Measurements from ENCODE around the gene SLC7A6.

SLC7A6 gene

GRCh38 chr16:68306633-68307032, 42.3 kb downstream of the SLC7A6 start:
- DNase-seq (ENCODE audit: low read depth in 2 of 2): no peak

GRCh38 chr16:68309799-68310198, 45.5 kb downstream of the SLC7A6 start:
- no peak for DNase-seq (ENCODE audit: low read depth in 2 of 2)

- no peak for DNase-seq (ENCODE audit: low read depth in 2 of 2)
Measured at GRCh38 chr16:68310437-68310773, 46.1 kb downstream of the SLC7A6 start.

- DNase-seq (ENCODE audit: low read depth in 2 of 2): peak; percentile 85 to 91
Measured at GRCh38 chr16:68310774-68311511, 46.6 kb downstream of the SLC7A6 start, which contains the start of the genes PRMT7 and SLC7A6OS. Gene PRMT7, plus strand, starts transcription at chr16:68311019. Its CDS starts 4,961 bp downstream, at chr16:68315980. Gene SLC7A6OS, minus strand, starts transcription at chr16:68310946. Its CDS starts 20 bp downstream, at chr16:68310926.

DNA sequence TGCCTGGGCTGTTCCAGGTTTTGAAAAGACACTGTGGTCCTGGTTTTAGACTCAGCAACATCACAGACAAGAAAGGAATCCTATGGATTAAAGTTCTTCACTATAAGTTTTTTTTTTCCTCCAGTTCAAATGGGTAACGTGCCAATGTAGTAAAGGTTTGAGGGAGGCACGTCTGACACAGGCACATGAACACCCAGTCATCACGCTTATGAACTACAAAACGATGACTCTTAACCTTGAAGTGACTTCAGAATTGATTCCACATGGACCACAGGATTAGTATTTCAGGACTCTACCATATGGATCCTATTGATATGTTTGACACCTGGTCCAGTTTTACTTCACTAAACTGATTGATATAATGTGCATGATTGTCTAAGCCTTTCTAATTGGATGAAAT, 48.8 kb downstream of the SLC7A6 start:
- DNase-seq (ENCODE audit: low read depth in 2 of 2): no peak

DNA sequence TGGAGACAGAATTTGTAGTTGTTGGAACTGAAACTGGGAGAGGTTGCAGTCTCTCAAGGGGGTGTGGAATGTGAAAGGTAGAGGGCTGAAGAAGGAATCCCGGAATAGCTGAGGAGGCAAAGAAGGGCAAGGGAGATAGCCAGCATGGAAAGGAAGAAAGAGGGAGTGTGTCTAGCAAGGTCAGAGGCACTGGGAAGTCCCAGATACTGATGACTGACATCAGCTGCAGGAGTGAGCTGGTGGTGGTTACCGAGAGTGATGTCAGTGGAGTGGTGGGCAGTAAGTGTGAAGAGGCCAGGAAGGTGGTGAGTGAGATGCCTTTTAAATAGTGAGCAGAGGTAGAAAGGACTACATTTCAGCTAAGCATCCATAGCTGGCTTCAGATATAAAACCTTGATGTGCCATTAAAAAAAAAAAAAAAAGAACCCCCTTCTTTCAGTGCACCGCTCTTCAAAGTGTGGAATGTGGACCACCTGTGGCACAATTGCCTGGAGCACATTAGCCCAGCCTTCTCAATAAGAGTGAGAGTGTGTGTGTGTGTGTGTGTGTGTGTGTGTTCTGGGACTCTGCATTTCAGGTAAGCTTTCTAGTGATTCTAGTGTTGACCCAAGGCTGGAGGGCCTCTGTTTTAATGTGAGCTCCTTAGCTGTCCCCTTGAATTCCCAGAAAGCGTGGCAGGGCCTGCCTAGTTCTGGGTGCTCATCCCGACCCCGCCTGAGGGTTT, 55.0 kb downstream of the SLC7A6 start:
- DNase-seq (ENCODE audit: low read depth in 2 of 2): peak; percentile 21 to 40

DNA sequence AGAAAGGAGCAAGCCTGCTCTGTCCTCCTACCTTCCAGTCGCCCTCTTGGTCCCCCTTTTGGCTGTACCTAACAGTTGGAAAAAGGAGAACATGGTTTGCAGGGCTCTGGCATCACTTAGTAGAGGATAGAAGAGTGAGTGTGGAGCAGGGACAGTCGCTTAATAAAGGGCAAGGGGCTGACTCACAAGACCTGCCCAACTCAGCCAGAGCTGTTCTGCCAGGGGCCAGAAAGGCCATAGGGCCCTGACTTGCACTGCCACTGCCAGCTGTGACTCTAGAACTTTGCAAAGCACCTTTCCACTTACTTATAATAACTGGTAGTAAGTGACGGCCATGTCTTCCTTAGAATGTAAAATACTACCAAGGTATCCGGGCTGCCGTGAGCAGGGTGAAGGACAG, 60.0 kb downstream of the SLC7A6 start:
- DNase-seq (ENCODE audit: low read depth in 2 of 2): no peak

DNA sequence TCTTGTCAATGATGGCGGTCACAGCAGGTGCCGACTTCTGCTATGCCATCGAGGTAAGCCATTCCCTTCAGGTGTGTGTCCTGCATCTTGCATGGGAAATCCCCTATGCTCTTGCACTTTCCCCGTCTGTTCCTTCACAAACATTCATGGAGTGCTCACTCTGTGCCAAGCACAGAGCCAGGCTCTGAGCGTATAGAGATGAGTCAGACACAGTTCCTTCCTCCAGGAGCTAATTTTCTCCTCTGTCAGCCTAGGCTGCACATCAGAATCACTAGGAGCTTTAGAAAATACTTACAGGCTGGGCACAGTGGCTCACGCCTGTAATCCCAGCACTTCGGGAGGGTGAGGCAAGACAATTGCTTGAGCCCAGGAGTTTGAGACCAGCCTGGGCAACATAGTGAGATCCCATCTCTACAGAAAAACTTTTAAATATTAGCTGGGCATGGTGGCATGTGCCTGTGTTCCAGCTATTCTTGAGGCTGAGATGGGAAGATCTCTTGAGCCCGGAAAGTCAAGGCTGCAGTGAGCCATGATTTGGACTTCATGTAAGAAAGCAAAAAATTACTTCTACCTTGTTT, 60.5 kb downstream of the SLC7A6 start:
- DNase-seq (ENCODE audit: low read depth in 2 of 2): no peak

DNA sequence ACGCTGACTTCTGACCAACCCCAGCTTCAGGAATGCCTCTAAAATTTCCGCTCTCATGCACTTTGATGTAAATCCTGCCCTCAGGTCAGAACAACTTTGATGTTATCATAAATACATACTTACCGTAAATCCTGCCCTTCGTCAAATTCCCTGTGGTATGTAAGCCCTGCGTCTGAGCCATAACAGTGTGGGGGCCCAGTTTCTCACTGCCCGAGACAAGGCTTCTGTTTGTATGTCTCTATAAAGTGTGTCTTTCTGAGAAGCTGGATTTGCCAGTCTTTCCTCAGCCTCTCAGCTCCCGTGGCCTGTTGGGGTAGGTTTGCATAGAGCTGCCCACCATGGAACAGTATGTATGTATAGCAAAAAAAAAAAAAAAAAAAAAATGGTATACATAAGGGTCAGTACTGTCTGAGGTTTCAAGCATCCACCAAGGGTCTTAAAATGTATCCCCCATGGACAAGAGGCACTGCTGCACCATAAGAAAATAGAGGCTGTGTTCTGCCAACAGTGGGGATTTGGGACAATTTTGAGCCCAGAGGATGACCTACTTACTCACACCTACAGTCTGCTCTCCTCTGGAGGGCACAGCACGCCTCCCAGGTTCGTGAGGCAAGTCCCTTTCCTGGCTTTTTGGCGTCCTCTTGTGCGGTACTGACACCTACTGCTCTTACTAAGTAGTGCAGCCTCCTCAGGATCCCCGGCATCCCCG, 64.0 kb downstream of the SLC7A6 start:
- DNase-seq (ENCODE audit: low read depth in 2 of 2): peak; percentile 63 to 69

DNA sequence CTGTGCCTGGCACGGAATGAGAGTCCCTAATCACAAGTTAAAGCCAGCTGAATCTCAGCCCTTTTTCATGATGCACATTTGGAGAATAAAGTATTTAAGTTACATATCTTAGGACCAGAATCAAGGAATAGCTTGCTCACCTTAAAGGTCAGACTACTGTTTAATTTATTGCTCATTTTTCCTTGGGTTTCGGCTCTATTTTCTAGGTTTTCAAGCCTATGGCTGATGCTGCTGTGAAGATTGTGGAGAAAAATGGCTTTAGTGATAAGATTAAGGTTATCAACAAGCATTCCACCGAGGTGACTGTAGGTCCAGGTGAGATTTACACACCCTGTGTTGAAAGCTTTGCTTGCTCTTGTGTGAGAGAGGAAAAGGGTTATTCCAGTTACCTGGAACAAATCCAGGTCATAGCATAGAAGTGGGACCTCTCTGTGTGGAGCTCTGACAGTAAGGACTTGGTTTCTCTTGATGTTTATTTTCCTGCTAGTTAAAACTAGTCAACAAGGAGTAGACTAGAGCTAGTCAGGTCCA, 64.6 kb downstream of the SLC7A6 start:
- DNase-seq (ENCODE audit: low read depth in 2 of 2): no peak

GRCh38 chr16:68331879-68332410, 67.6 kb downstream of the SLC7A6 start:
- no peak for DNase-seq (ENCODE audit: low read depth in 2 of 2)

DNA sequence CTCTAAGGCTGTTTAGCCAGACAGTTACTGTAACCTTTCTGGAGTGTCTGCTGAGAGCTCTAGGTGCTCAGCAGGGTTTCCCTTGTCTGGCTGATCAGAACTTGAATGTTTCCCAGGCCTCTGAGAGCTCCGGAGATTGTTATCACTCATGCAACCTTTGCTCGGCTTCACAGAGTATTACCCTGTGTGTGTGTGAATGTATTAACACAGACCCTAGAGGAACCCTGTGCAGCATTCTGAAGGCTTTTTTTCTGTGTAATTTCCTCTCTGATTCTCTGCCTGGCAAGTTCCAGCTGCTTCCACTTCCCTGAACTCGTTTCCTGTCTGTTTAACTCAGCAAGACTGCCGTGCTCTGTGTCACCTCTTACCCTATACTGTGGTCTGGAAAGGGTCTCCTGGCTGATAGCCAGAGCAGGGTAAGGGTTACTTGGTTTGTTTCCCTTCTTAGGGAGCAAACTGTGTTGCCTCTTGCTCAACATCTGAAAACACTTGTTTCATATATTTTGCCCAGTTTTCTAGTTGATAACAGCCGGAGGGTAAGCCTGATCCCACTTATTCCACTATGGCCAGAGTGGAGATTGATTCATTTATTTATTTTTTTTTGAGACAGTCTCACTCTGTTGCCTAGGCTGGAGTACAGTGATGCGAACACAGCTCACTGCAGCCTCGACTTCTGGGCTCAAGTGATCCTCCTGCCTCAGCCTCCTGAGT, 68.2 kb downstream of the SLC7A6 start:
- no peak for DNase-seq (ENCODE audit: low read depth in 2 of 2)

DNA sequence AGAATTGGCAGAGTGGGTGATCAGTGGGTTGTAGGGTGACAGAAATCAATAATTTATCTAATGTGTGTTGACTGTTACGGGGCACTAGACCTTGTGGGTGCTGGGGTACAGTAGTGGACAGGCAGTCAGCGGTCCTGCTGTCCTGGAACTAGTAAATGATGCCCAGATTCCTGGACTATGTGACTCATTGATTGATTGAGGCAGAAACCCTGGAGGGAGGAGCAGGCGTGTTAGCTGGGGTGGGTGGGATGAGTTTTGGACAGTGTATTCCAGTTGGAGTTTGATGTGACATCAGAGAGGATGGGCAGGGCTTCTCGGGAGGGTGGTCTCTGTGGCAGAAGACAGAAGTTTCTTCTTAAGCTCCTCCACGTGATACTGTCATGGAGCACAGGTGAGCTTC, 70.8 kb downstream of the SLC7A6 start:
- no peak for DNase-seq (ENCODE audit: low read depth in 2 of 2)

GRCh38 chr16:68338326-68339119, 74.2 kb downstream of the SLC7A6 start:
- DNase-seq (ENCODE audit: low read depth in 2 of 2): no peak

GRCh38 chr16:68339214-68339613, 74.9 kb downstream of the SLC7A6 start:
- no peak for DNase-seq (ENCODE audit: low read depth in 2 of 2)

DNA sequence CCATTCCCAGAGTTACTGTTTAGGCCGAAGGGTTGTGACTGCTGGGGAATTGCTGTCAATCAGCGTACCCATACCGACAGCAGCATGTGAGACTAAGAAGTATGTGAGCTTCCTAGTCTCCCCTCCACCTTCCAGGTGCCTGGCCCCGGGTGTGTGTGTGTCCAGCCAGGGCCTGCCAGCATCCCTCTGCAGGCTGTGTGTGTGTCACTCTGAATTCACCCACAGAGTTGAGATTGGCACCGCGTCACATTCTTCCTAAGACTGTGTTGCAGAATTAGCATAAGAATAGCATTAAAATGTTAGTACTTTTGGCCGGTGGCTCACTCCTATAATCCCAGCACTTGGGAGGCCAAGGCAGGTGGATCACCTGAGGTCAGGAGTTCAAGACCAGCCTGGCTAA, 78.3 kb downstream of the SLC7A6 start:
- no peak for DNase-seq (ENCODE audit: low read depth in 2 of 2)

GRCh38 chr16:68343137-68343536, 78.8 kb downstream of the SLC7A6 start:
- no peak for DNase-seq (ENCODE audit: low read depth in 2 of 2)

- DNase-seq (ENCODE audit: low read depth in 2 of 2): no peak
Measured at GRCh38 chr16:68344252-68344651, 79.9 kb downstream of the SLC7A6 start.

GRCh38 chr16:68345351-68345810, 81.1 kb downstream of the SLC7A6 start:
- DNase-seq (ENCODE audit: low read depth in 2 of 2): no peak

GRCh38 chr16:68345958-68346635, 81.8 kb downstream of the SLC7A6 start:
- DNase-seq (ENCODE audit: low read depth in 2 of 2): no peak
